ENCODE data around the gene GPR153. TPM values are rescaled to one million over a fixed set of nuclear protein-coding genes. Genes with fewer than 3 reads are reported as not detected.
A peak's percentile ranks its signal among the peaks of the same experiment; 100 is the strongest.

Gene GPR153
- total and polyA plus RNA-seq, 2 of the 8 experiments (the other 6 are each of a cell fraction or from before 2014, with no cell fraction given), result 5.7 to 8.1 TPM

GRCh38 chr1:6239213-6239752 lies 21.6 kb downstream of the GPR153 start (continued):
- TF ChIP-seq RXRA (IDR thresholded peaks at IDR 0.05; ENCODE audit: insufficient read depth, low read depth, low read length) (no peak), E2F6 (IDR thresholded peaks at IDR 0.05) (peak; percentile 11; the same call in 1 of the 2 replicates), SP1 (IDR thresholded peaks at IDR 0.05; ENCODE audit: low read depth, low read length) (peak; percentile 49; the same call in 1 of the 2 replicates), CHD1 (IDR thresholded peaks at IDR 0.05; ENCODE audit: low read depth, low read length) (no peak), RAD21 (IDR thresholded peaks at IDR 0.05 in 1 of 2, conservative IDR thresholded peaks at IDR 0.05 in 1 of 2; ENCODE audit: low read depth in 2 of 2, low read length in 2 of 2) (no peak), POLR2A (IDR thresholded peaks at IDR 0.05; ENCODE audit: control extremely low read depth in 1 of 2, low read depth in 2 of 2, low read length in 2 of 2) (0 out of 3 replicates have a peak, but pooled peaks of 1 of the 2 experiments have one; percentile 19), JUN (IDR thresholded peaks at IDR 0.05; ENCODE audit: low read depth, low read length) (no peak), POLR2AphosphoS5 (IDR thresholded peaks at IDR 0.05; ENCODE audit: low read depth, low read length) (0 out of 2 replicates have a peak, but pooled peaks have one; percentile 26), MAFK (IDR thresholded peaks at IDR 0.05; ENCODE audit: low read depth, low read length) (no peak), TBP (IDR thresholded peaks at IDR 0.05; ENCODE audit: low read depth, low read length) (peak; percentile 52; the same call in 1 of the 2 replicates), HDAC6 (IDR thresholded peaks at IDR 0.05; ENCODE audit: low read depth, low read length) (no peak)

All from H1 (cell line).